SKM-1 (cell line): Measurements from ENCODE around the gene TMEM150B.

Experiments used
- DNase-seq: peaks from one replicate; lab custom pipeline; 2025; ENCODE audit not compliant: unreplicated experiment; lab: John Stamatoyannopoulos, UW

TMEM150B gene, protein sequence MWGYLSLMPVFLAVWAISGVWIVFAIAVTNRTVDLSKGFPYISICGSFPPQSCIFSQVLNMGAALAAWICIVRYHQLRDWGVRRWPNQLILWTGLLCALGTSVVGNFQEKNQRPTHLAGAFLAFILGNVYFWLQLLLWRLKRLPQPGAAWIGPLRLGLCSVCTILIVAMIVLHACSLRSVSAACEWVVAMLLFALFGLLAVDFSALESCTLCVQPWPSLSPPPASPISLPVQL

DNA sequence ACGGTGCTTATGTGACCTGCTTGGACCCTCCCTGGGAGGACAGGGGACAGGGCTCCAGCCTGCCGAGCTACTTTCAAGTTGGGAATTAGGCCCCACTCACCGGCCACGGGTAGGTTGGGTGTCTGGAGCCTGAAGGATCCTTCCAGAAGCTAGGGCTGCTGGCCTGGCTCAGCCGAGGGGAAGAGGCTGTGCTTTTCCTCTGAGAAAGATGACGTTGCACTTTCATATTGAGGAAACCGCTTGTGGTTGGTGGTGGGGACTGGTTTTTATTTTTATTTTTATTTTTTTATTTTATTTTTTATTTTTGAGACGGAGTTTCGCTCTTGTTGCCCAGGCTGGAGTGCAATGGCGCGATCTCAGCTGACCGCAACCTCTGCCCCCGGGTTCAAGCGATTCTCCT lies at the start of gene TMEM150B:
TMEM150B (minus strand) TSS at position 170 of the 400 bp plus-strand sequence. CDS start 4,305 bp downstream, outside the sequence.
- DNase-seq = no peak

DNA sequence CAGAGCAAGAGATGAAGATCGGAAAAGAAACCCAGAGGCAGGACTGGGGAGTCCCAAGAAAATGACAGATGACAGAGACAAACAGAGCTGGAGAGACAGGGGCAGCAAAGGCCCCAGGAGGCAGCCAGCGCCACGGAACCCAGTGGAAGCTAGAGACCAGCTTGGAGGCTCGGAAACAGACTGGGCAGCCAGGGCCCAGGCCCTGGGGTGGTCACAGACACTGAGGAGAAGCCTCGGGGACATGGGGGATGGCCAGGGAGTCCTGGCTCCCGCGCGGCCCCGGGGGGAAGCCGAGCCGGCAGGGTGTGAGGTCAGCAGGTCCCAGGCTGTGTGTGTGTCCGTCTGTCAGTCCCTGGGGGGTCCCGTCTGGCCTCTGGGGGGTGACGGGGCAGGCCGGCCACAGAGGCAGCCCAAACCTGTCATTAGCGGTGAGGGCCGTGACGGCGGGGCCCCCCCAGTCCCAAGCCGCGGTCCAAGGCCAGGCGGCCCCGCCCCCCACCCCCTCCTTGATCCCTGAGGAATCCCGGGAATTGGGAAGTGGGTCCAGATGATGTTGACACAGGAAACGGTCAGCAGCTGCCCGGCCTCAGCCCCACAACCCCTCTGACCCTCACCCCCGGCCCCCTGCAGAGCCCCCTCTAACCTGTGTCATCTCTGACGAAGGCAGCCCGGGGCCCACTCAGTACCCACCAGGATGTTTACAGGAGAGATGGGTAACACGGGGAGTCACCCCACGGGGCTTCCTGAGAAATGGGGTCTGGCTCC lies 49.0 kb upstream of the TMEM150B start:
- DNase-seq = no peak

DNA sequence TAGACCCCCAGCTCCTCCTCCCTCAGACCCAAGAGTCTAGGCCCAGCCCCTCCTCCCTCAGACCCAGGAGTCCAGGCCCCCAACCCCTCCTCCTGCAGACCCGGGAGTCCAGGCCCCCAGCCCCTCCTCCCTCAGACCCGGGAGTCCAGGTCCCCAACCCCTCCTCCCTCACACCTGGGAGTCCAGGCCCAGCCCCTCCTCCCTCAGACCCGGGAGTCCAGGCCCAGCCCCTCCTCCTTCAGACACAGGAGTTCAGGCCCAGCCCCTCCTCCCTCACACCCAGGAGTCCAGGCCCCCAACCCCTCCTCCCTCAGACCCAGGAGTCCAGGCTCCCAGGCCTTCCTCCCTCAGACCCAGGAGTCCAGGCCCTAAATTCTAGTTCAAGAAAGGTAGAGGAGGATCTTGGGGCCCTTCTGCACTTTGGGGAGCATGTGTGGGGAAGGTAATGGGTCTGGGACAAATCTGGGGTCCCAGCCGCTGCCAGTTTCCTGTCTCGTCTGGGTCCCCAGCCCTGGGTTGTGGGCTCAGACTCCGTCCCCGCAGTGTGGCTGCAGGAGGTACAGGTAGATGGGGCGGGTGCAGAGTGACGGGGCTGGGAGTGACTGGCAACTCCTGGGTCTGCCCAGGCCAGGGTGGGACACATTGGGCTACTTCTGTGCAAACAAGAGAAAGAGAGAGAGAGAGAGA lies 48.3 kb upstream of the TMEM150B start:
- DNase-seq = no peak

DNA sequence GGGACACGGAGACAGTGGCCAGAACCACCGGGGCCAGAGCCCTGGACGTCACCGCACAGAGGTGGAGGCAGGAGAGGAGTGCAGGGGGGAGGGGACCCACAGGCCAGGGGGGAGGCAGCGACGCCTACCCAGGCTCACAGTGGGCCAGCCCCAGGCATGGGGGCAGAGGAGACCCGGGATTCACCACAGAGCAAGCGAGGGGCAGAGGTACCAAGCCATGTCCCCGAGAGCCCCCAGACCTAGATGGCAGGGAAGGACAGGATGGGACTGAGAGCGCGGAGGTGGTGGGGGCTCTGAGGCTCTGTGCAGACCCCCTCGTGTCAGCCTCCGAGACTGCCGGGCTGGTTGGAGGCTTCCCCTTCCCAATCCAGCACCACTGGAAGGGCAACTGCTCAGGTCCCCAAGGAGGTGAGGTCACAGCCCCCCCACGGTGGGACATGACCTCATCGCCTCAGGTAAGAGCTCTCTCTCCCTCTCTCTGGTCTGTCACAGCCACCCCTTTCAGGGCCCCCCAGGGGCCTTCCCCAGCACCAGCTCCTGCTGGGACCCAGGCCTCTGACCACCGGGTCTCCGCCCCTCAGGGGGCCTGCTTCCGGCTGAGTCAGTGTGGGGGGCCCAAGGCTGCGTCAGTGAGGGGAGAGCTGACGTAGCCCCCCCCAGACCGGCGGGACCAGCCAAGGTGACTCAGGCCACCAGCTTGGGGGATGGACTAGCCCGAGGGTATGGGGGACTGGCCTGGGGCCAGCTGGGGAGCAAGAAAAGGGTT lies 47.4 kb upstream of the TMEM150B start:
- DNase-seq = no peak

DNA sequence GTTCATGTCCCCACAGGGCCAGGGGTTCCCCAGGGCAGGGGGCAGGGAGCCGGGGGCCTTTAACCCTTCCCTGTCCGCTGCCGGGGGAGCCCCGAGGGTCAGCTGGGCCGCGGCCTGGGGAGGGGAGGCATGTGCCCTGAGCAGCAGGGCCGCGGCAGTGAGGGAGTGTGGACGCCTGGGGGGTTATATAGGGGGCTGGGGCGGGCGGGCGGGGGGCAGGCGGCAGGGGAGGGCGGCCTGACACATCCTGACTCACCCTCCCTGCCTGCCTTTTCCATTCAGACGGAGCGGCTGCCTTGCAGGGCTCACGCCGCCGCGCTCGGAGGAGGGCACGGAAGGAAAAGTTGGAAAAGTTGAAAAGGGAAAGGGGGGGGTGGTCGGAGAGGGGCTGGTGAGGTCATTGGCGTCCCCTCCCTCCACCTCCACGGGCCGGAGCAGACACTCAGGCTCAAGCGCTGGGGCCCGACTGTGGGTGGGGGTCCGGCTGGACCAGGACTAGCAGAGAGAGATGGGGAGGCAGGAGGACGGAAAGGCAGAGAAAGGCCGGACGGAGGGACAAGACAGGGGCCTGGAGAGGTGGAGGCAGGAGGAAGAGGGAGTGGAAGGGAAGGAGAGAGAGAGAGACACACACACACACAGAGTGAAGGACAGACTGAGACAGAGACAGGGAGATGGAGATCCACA lies 45.3 kb upstream of the TMEM150B start, which contains the start of gene IL11:
IL11 (minus strand) TSS at position 159 of the 684 bp plus-strand sequence; CDS start at position 6, 153 bp downstream.
- no peak for DNase-seq

DNA sequence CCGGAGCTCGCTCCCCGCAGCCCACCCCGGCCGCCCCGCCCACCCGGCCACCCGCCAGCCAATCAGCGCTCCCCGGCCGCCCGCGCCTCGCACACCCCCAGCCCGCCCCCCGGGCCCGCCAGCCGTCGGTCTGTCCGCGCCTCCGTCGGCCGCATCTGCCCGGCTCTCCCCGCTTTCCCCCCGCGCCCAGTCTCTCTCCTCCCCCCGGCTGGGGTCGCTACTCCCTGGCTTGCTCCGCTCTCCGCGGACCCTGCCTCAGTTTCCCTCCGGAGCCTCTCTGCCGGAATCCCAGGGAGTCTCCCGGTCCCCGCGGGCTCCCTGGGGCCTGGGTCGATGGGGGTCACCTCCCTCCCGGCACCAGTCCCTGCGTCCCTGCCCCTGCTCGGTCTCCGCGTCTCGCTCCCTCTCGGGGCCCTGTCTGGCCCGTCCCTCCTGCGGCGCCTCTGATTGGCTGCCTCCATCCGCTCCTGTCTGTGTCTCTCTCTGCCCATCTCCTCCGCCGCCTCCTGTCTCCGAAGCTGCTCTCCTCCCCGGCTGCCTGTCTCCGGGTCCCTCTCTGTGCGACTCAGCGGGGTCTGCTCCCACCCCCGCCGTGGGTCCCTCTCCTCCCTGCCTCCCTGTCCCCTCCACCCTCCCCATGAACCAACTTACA lies 44.6 kb upstream of the TMEM150B start:
- DNase-seq = no peak

DNA sequence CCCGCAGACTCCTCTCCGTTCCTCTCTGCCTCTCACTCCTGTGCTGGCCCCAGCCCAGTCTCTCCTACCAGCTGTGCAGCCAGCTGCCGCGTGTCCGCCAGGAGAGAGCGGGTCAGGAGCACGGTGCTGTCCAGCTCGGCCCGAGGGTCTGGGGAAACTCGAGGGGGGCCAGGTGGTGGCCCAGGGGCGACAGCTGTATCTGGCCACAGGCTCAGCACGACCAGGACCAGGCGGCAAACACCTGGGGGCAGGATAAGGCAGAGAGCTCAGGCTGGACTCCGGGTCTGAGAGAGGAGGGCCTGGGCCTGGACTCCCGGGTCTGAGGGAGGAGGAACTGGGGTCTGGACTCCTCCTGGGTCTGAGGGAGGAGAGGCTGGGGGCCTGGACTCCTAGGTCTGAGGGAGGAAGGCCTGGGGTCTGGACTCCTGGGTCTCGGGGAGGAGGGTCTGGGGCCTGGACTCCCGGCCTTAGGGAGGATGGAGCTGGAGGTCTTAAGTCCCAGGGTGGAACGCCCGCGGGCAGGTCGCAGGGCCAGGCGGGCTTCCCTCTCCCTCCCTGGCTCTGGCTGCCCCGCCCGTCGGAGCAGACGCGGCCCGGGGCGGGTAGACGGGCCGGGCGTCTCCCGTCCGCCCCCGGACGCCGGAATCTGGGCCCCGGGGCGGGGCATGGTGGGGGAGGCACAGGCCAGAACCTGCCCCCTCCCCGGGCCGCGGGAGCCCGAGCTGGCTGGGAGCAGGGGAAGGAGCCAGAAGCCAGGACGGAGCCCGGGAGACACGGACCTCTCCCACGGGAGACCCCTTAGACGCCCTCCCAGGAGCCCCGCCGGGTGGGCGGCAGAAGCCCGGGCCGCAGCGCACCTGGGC lies 43.8 kb upstream of the TMEM150B start:
- DNase-seq = no peak

DNA sequence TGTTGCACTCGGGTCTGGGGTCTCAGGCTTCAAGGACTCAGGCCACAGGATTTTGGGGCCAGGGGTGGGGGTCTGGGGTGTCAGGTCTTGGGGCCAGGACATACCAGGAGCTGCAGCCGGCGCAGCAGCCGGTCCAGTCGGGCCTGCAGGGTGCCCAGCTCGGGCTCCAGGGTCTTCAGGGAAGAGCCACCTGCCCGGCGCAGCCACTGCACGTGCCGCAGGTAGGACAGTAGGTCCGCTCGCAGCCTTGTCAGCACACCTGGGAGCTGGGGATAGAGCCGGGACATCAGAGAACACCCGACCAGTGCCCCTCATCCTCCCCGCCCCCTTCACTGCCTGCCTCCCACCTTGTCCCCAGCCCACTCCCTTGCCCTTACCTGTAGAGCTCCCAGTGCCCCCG lies 43.0 kb upstream of the TMEM150B start:
- no peak for DNase-seq

DNA sequence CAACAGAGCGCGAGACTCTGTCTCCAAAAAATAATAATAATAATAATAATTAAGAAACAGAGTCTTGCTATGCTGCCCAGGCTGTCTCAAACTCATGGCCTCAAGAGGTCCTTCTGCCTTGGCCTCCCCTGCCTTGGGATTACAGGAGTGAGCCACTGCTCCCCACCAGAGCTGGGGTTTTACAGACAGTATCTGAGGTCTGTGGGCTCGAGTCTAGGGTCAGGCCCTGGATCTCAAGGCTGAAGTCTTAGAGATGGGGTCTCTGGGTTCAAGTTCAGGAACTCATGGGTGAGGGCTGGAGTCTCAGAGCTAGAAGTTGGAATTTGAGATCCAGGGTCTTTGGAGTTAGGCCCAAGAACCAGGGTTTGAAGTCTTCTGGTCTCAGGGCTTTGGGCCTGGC lies 41.6 kb upstream of the TMEM150B start:
- DNase-seq = no peak

DNA sequence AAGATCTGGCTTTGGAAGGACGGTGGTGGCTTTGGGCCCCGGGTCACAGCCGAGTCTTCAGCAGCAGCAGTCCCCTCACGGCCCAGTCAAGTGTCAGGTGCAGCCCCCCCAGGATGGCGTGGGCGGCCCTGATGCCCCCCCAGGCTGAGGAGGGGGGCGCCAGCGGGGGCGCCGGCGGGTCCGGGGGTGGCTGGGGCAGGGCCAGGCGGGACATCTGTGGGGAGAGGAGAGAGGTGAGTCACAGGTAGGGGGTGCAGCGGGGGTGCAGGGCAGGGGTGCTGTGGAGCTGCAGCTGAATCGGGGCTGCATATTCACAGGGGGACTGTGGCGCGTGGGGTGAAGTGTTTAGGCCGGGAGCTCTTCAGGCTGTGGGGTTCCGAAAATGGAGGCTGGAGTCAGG lies 40.8 kb upstream of the TMEM150B start:
- no peak for DNase-seq

DNA sequence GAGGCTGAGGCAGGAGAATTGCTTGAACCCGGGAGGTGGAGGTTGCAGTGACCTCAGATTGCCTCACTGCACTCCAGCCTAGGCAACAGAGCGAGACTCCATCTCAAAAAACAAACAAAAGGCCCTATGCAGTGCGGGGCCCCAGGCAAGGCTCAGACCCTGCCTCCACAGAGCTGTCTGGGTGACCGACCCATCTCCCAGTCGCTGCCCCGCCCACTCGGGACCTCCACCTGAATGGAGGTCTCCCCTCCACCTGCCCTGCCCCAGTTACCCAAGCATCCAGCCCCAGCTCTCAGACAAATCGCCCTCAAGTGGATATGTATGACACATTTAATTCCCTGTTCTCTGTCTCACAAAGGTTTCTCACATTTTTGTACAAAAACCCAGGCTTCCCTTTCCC lies 40.1 kb upstream of the TMEM150B start:
- no peak for DNase-seq

DNA sequence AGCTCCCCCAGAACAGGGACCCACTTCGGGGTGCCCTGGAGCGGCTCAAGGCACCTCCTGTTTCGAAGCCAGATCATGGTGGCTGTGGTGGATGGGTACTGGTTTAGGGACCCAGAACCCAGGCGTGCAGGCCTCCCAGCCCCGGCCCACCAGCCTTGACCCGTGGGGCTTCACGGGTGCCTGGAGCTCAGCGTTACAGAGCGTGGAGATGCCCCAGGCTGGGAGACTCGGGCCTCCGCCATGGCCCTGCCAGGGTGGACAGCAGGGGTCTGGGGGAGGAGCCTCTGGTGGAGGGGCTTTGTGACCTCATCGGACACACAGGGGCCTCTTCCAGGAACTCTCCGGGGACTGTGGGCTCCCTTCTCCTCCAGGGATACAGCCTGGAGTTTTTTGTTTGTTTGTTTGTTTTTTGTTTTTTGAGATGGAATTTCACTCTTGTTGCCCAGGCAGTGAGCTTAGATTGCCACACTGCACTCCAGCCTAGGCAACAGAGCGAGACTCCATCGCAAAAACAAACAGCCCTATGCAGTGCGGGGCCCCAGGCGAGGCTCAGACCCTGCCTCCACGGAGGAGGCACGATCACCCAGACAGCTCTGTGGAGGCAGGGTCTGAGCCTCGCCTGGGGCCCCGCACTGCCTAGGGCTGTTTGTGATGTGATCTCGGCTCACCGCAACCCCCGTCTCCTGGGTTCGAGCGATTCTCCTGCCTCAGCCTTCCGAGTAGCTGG lies 38.0 kb upstream of the TMEM150B start, which contains the start of gene GARIN5B:
GARIN5B (minus strand) TSS at position 271 of the 727 bp plus-strand sequence; CDS start at position 77, 194 bp downstream.
- no peak for DNase-seq

DNA sequence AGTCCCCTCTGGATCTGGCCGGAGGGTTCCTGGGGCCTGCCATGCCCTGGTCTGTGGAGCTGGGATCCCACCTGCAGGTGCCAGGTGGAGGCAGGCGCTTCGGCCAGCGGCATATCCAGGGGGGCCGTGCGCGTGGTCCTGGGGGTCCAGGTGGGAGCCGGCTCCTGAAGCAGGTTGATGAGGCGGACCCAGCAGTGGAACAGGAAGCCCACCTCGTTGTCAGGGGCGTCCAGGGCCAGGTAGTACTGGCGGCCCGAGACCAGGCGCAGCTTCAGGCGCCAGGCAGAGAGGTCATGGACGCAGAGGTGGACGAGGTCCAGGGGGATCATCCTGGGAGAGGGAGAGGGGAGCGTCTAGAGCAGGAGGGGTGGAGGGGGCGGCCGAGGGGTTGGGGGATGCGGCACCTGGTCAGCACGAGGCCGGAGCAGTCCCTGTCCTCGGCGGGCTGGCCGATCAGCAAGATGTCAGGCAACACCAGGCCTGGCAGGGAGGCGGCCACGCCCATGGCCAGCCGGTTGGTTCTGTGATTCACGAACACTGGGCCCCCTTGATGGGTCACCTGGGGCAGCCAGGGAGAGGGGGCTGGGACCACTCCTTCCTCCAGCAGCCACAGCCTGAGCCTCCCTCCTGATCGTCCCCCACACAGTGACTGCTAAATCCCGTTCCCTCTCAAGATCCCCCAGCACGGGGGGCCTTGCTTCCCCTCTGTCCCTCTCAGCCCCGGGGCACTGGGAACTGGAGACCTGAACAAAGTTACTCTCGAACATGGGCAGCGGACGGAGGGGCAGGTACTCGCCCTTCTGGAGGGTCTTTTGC lies 37.2 kb upstream of the TMEM150B start:
- DNase-seq = no peak

DNA sequence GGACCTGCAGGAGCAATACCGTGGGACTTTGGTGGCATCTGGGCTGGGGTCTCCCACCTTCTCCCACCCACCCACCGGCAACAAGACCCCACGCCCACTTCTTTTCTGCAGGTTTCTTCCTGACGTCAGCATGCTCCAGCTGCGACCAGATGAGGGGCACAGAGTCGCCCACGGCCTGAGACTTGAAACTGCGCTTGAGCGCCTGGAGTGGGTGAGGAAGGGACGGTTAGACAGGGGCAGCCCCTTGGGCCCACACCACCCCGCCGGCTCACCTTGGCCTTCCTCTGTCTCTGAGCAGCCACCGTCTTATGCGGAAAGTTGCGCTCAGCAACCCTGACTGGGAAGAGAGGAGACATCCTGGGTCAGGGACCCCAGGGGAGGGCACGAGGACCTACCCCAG lies 35.8 kb upstream of the TMEM150B start:
- no peak for DNase-seq

DNA sequence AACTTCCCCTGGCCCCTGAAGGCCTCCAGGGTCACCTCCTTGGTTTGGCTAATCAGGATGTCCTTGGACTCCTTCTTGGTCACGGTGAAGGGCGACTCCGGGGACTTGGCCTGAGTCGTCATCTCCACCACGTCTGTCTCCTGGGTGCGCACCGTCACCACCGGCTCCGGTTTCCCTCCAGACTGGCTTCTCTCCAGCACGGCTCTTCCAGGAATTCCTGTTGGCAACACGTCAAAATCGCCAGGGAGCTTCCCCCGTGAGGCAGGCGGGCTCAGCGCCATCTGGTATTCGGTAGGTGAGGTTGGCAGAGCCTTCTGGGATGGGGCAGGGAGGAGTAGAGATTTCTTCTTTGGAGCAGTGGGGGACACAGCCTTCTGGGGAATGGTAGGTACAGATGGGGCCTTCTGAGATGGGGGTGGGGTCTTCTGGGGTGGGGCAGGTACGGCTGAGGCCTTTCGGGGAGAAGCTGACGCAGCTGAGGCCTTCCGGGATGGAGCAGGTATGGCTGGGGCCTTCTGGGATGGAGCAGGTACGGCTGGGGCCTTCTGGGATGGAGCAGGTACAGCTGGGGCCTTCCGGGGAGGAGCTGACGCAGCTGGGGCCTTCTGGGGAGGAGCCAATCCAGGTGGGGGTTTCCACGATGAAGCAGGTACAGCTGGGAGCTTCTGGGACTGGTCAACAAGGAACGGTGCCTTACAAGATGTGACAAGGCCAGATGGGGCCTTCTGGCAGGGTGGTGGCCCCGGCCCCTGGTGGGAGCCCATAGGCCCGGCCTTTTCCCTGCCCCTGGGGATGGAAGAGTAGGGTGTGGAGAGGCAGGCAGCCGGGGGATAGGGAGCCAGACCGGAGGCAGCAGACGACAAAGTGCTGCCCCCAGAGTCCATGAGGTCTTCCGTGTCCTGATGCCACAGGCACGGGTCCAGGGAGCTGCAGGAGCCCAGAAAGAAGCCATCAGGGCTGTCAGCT lies 34.1 kb upstream of the TMEM150B start:
- DNase-seq = no peak

DNA sequence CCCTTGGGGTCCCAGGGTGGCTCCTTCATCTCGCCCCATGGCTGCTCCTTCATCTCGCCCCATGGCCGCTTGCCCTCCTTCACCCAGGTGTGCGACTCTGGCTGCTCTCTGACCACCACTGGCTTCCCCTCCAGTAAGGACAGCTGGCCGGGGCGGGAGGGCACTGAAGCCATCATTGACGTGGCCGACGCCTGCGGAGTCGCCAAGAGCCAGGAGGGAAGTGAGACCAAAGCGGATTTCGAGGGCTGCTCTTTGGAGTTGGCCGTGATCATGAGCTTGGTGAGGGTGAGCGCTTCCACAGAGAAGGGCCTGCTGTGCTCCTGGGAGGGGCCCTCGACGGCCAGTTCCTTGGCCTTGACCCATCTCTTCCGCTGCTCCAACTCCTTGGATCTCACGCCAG lies 33.4 kb upstream of the TMEM150B start:
- DNase-seq = no peak
